ENCODE measurements around the gene PTPRA. TPM values are rescaled to one million over a fixed set of nuclear protein-coding genes. Genes with fewer than 3 reads are reported as not detected.

PTPRA gene
- total and polyA plus RNA-seq, 10 of the 15 experiments (the other 5 are each of a cell fraction or from before 2014, with no cell fraction given): 3.9 to 62.1 (median 34.6) TPM

DNA sequence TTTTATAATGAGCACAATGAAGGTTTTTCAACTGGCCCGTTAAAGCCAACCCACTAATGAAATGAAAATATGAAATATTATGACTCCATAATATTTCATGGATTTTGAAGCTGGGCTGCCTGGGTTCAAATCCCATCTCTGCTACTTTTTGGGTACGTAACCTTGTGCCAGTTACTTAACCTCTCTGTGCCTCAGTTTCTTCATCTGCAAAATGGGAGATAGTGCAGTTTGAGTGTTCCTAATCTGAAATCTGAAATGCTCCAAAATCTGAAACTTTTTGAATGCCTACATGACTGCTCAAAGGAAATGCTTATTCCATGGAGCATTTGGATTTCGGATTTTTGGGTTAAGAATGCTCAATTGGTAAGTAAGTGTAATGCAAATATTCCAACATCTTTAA lies 29.5 kb downstream of the PTPRA start:
- no peak for FAIRE-seq
- in situ Hi-C loops (cut with MboI): no loop called here

DNA sequence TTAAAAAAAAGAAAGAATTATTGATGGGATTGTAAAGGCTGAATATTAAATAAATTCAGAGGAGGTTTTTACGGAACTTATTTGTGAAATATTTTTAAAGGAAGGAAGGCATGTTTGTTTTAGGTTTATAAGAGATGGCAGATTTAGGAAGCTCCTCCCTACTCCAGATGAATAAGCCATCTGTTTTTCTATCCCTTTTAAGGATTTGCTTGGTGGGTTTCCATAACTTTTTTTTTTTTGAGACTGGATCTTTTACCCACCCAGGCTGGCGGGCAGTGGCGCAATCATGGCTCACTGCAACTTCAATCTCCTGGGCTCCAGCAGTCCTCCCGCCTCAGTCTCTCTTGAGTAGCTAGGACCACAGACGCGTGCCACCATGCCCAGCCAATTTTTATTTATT lies 30.4 kb downstream of the PTPRA start:
- H4K20me1 ChIP-seq (ENCODE audit: control insufficient read depth, insufficient read depth): no peaks in the 10 kb centered on the region
- ChIA-PET RAD21 (ENCODE audit: unreplicated experiment) (no interaction called here), POLR2A (no interaction called here), SMC1A (ENCODE audit: uncharacterized antibody, unreplicated experiment) (interaction anchor here (1.2 kb wide), 1 partner anchor 11 kb away, joined by 6 read pairs; no protein-coding TSS in a partner anchor), CTCF (no interaction called here)
- no peak overlapping the region for H3K27ac ChIP-seq (ENCODE audit: control insufficient read depth, insufficient read depth)
- no TSS peak for BruUV-seq (replicated peaks)
- peaks cover 27% of the 10 kb centered on the region for H3K4me1 ChIP-seq (ENCODE audit: control insufficient read depth, insufficient read depth, low read length)
- H3K9me3 ChIP-seq (replicated peaks; ENCODE audit: control insufficient read depth, insufficient read depth, low read length): no peaks in the 10 kb centered on the region
- FAIRE-seq: no peak
- H2AFZ ChIP-seq (ENCODE audit: control insufficient read depth, low read depth, low read length): no peak overlapping the region
- WGBS (ENCODE audit: insufficient coverage, insufficient replicate concordance, low lambda C conversion rate, missing lambda C conversion rate): 98% methylated on average over 6 of the region's 6 CpGs
- in situ Hi-C loops (cut with MboI) (no loop called here), intact Hi-C loops (cut with micrococcal nuclease; ENCODE audit: unreplicated experiment) (no loop called here)
- H3K4me2 ChIP-seq (ENCODE audit: control insufficient read depth, insufficient read depth): no peak overlapping the region
- no peak for DNase-seq (ENCODE audit: low read depth, low spot score)
- no peaks in the 10 kb centered on the region for H3K36me3 ChIP-seq (ENCODE audit: control insufficient read depth in 2 of 2, insufficient read depth in 2 of 2, low read length in 1 of 2)
- no peak for ATAC-seq
- H3K79me2 ChIP-seq (ENCODE audit: control insufficient read depth, insufficient read depth, low read length): peaks cover 21% of the 10 kb centered on the region
- no peak overlapping the region for H3K4me3 ChIP-seq
- H3K9ac ChIP-seq (ENCODE audit: control insufficient read depth, insufficient read depth, low read length): no peak overlapping the region
- no peaks in the 10 kb centered on the region for H3K27me3 ChIP-seq (replicated peaks in 1 of 2; ENCODE audit: control insufficient read depth in 2 of 2, insufficient read depth in 2 of 2, low read length in 1 of 2)
- TF ChIP-seq CBX3 (IDR thresholded peaks at IDR 0.05; ENCODE audit: borderline replicate concordance, low read depth) (no peak), ZNF274 (IDR thresholded peaks at IDR 0.05; ENCODE audit: insufficient read depth, insufficient read length) (no peak), POLR2A (IDR thresholded peaks at IDR 0.05; ENCODE audit: low read depth, low read length) (no peak), ATF7 (IDR thresholded peaks at IDR 0.05; ENCODE audit: low read depth) (no peak), CHD4 (IDR thresholded peaks at IDR 0.05) (no peak), RBBP5 (conservative IDR thresholded peaks at IDR 0.05) (no peak), SP1 (IDR thresholded peaks at IDR 0.05; ENCODE audit: low read depth, low read length) (no peak), SRF (IDR thresholded peaks at IDR 0.05; ENCODE audit: low read depth in 2 of 2, low read length in 2 of 2) (no peak), ZNF207 (IDR thresholded peaks at IDR 0.05; ENCODE audit: borderline replicate concordance) (no peak)
- TF ChIP-seq, protein P1, sequence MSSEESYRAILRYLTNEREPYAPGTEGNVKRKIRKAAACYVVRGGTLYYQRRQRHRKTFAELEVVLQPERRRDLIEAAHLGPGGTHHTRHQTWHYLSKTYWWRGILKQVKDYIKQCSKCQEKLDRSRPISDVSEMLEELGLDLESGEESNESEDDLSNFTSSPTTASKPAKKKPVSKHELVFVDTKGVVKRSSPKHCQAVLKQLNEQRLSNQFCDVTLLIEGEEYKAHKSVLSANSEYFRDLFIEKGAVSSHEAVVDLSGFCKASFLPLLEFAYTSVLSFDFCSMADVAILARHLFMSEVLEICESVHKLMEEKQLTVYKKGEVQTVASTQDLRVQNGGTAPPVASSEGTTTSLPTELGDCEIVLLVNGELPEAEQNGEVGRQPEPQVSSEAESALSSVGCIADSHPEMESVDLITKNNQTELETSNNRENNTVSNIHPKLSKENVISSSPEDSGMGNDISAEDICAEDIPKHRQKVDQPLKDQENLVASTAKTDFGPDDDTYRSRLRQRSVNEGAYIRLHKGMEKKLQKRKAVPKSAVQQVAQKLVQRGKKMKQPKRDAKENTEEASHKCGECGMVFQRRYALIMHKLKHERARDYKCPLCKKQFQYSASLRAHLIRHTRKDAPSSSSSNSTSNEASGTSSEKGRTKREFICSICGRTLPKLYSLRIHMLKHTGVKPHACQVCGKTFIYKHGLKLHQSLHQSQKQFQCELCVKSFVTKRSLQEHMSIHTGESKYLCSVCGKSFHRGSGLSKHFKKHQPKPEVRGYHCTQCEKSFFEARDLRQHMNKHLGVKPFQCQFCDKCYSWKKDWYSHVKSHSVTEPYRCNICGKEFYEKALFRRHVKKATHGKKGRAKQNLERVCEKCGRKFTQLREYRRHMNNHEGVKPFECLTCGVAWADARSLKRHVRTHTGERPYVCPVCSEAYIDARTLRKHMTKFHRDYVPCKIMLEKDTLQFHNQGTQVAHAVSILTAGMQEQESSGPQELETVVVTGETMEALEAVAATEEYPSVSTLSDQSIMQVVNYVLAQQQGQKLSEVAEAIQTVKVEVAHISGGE (CRISPR knock-in tag; IDR thresholded peaks at IDR 0.05): no peak
- TF ChIP-seq, protein P2, sequence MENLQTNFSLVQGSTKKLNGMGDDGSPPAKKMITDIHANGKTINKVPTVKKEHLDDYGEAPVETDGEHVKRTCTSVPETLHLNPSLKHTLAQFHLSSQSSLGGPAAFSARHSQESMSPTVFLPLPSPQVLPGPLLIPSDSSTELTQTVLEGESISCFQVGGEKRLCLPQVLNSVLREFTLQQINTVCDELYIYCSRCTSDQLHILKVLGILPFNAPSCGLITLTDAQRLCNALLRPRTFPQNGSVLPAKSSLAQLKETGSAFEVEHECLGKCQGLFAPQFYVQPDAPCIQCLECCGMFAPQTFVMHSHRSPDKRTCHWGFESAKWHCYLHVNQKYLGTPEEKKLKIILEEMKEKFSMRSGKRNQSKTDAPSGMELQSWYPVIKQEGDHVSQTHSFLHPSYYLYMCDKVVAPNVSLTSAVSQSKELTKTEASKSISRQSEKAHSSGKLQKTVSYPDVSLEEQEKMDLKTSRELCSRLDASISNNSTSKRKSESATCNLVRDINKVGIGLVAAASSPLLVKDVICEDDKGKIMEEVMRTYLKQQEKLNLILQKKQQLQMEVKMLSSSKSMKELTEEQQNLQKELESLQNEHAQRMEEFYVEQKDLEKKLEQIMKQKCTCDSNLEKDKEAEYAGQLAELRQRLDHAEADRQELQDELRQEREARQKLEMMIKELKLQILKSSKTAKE (IDR thresholded peaks at IDR 0.05; ENCODE audit: low read depth, poor library complexity, severe bottlenecking): no peak

More for the DNA sequence above, 29.5 kb downstream of the PTPRA start:
- Histone ChIP-seq H3K79me2 (ENCODE audit: control insufficient read depth, insufficient read depth, low read length) (peaks cover 21% of the 10 kb centered on the region), H3K9ac (ENCODE audit: control insufficient read depth, insufficient read depth, low read length) (no peak overlapping the region), H3K27me3 (replicated peaks in 1 of 2; ENCODE audit: control insufficient read depth in 2 of 2, insufficient read depth in 2 of 2, low read length in 1 of 2) (no peaks in the 10 kb centered on the region), H4K20me1 (ENCODE audit: control insufficient read depth, insufficient read depth) (no peaks in the 10 kb centered on the region), H3K4me1 (ENCODE audit: control insufficient read depth, insufficient read depth, low read length) (peaks cover 27% of the 10 kb centered on the region), H2AFZ (ENCODE audit: control insufficient read depth, low read depth, low read length) (no peak overlapping the region), H3K9me3 (replicated peaks; ENCODE audit: control insufficient read depth, insufficient read depth, low read length) (no peaks in the 10 kb centered on the region), H3K4me3 (no peak overlapping the region), H3K27ac (ENCODE audit: control insufficient read depth, insufficient read depth) (no peak overlapping the region), H3K4me2 (ENCODE audit: control insufficient read depth, insufficient read depth) (no peak overlapping the region), H3K36me3 (ENCODE audit: control insufficient read depth in 2 of 2, insufficient read depth in 2 of 2, low read length in 1 of 2) (no peaks in the 10 kb centered on the region)
- ChIA-PET CTCF (no interaction called here), SMC1A (ENCODE audit: uncharacterized antibody, unreplicated experiment) (no interaction called here), RAD21 (ENCODE audit: unreplicated experiment) (no interaction called here), POLR2A (no interaction called here)
- 100% methylated on average over 3 of the region's 3 CpGs for WGBS (ENCODE audit: insufficient coverage, insufficient replicate concordance, low lambda C conversion rate, missing lambda C conversion rate)
- ATAC-seq: no peak
- no peak for TF ChIP-seq RAD51 (IDR thresholded peaks at IDR 0.05)
- TF ChIP-seq CHD2 (IDR thresholded peaks at IDR 0.05; ENCODE audit: borderline replicate concordance, low read depth, low read length): no peak
- intact Hi-C loops (cut with micrococcal nuclease; ENCODE audit: unreplicated experiment): no loop called here
- DNase-seq (ENCODE audit: low read depth, low spot score): no peak
- TSS peak; percentile 11 for BruUV-seq (replicated peaks)
